ENCODE data around the gene PEX16. TPM values are rescaled to one million over a fixed set of nuclear protein-coding genes. Genes with fewer than 3 reads are reported as not detected.
A peak's percentile ranks its signal among the peaks of the same experiment; 100 is the strongest.
"Not testable (repeated sequence)": the region's sequence is repeated elsewhere in the genome, so short reads cannot be mapped to it uniquely, and the experiment has no call there.

Gene PEX16
- total RNA-seq, 1 experiment from 2014 or later, result 38.1 TPM

DNA sequence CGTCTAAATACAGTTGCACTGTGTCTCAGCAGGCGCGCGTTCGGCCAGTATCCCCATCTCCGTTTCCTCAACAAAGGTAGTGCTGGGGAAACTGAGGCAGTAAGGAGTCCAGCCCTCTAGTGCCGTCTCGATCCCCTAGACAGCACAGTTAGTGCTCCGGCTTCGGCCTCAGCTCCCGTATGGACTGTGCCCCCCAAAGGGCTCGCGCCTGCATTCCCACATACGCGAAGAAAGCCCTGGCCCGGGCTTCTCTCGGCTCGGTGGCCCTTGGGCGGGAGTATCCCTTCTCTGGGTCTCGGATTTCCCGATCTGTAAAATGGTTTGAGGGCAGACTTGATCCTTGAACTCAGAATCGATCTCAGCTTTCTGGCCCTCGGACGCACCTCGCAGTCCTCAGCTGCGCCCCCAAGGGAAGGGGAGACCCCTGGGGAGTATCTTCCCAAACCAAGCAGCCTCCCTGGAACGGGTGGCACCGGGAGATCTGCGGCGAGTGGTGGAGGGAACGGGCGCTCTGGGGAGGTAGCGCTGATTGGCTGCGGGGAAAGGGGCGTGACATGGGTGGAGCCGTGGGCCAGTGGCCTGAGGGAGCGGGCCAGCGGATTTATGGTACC, 759 bp upstream of the PEX16 start:
- DNase-seq (ENCODE audit: low read depth), result peak; percentile 77

DNA sequence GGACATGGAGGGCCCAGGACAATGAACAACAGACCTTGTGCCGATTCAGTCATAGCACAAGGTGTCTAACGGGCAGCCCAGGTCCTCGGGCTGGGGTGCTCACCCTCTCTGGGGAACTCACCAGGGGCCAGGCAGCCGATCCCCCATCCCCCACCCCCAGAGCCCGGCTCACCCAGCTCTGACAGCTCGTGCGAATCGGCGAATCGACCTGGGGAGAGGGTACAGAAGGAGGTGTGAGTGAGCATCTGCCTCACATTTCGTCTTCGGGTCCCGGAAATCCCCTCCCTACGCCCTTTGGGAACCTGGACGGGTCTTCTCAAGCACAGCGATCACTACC, 423 bp downstream of the PEX16 start:
- no peak for DNase-seq (ENCODE audit: low read depth)

DNA sequence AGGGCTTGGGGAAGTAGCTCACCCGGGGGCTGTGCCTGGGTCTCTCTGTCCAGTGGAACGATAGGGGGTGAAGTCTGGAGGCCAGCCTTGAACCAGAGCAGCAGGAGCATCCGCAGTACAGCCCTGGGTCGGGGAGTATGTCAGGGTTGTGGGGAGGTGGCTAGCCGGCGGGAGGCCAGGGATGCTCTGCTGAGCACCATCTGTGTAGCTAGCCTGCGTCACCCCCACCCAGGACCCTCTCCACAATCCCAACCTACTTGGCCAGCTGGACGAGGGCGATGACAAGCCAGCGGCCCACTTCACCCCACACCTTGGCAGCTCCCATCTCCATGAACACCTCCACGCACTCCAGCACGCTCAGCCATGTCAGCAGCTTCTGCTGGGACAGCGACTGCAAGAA, 2.2 kb downstream of the PEX16 start:
- DNase-seq (ENCODE audit: low read depth), result no peak

DNA sequence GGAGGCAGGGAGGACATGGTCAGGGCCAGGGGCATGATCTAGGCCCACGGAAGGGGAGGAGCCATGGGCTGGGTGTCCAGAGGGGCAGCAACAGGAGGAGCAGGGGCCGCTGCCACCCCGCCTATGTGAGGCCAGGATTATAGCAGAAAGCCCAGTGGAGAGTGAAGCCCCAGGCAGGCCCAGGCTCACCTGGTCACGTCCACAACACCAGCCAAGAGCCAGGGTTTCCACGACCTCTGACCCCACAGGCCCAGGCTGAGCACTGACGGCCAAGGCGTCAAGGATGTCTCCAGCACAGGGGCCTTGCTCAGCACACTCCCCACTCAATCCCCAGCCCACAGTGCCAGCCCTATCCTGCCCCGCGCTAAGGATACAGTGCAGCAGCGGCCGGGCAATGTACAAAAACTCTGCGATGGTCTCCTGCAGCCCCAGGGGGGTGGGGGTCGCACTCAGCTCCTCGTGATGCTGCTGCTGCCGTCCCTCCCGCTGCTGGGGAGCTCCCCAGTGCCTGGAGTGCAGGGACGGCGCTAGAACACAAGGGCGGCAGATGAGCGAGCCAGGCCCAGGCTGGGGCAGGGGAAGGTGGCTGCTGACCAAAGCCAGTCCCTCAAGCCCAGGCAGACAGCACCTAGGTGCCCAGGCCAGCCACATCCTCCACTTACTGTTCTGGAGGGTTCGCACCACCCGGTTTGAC, 3.6 kb downstream of the PEX16 start:
- DNase-seq (ENCODE audit: low read depth), result no peak

DNA sequence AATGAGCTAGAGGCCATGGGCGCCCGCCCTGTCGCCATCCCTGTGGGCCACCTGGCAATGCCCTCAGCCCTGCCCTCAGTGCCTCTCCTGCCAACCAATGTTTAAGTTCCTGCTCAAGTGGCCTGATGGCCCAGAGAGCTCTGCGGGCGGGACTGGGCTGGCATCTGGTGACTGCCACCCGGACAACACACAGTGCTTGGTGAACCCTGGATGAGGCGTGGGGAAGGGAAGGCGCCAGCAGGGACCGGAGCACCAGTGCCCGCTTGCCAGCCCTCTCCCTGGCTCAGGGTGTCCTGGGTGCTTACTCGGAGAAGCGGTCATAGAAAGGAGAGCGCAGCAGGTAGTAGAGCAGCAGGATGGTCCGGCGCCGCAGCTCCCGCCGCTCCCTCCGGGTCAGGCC, 4.2 kb downstream of the PEX16 start:
- no peak for DNase-seq (ENCODE audit: low read depth)

DNA sequence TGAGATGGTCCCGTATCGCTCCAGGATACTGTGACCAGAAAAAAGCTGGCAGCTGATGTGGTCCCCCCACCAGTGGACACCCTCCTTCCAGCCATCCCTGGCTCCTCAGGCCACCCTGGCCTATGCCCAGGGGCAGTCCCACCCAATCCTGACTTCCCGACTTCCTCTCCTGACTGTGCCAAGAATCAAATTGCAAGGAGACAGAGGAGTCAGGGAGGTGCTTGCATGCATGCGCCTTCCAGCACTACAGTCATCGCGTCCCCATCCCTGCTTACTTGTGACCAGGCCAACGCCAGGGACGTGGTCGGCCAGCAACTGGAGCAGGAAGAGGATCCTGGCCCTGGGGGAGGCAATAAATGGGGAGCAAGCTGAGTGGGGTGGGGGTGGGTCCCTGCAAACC, 7.1 kb downstream of the PEX16 start:
- no peak for DNase-seq (ENCODE audit: low read depth)

DNA sequence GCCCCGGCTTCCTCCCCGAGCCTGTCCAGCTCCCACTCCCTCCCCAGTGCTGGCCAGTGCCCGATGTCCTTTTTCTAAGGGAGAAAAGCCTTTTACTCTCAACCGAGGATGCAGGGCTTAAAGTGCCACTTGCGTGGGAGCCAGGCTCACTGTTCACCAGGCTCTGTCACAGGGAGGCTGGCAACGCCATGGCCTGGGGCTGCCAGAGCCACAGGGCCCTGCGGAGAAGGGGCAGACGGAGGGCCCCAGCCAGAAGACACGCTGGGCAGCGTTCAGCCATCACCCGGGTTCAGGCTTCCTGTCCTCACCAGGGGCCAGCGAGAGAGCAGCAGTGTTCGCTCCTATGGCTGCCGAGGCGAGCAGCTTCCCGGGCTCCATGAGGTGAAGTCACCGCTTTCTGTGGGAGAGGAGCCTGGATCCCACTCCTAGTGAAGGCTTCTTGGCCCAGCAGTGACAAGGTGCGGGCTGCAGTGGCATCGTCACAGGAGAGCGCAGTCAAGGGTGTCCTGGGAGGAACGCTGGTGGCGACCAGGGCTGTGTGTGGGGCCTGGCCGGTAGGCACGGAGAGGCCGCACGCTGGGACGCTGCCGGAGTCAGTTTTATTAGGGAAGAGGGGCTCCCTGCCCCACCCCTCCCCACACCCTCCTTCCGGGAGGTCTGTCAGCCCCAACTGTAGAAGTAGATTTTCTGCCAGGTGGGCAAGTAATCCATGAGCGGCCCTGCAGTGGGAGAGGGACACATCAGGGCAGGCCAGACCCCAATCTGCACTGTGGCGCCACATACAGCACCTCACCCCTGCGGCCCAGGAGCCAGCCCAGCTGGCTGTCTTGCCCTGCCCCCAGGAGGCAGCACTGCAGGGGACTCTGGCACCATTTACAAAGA, 7.8 kb downstream of the PEX16 start:
- no peak for DNase-seq (ENCODE audit: low read depth)

DNA sequence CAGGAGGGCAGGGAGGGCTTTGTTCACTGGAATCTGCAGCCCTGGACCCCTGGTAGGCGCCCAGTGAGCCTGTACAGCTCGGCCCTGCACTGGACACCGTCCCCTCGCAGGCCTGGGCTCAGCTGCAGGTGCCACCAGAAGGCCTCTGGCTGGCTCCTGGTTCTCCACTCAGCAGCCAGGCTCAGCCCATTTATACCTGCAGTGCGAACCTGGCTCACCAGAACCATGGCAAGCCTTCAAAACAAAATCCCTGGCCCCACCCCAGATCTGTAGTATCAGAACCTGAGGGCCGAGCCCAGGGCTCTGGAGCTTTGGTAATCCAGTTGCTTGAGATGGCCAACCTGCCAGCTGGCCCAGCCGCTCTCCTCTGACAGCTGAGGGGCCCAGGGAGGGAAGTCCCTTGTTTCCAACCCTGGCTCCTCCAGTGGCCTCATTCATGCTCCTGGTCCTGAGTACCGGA, 9.7 kb downstream of the PEX16 start:
- no peak for DNase-seq (ENCODE audit: low read depth)

DNA sequence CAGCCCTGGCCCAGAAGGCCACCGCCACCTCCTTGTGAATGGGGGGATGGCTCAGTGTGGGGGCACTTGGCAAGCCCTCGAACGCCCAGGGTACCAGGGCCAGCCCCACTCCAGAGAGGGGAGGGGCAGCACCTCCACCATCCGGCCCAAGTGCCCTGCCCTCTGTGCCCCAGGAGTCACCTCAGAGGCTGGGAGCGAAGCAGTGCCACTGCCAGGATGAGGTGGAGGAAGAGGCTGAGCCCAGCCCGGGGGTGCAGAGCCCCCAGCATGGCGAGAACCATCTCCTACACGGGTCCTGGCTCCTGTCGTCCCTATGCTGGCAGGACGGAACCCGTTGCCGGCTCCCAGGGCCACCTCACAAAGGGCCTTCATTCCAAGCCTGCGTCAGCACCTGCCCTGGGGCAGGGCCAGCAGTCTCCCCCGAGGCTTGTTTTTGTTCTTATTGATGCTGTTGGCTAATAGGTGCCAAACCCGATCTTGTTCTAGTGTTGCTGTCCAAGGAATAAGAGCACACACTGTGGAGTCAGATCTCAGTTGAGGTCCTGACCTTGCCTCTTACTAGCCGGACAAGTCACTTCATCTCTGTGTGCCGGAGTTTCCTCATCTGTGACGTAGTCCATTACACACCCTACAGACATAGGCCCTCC, 10.6 kb downstream of the PEX16 start, which contains the start of gene FREY1:
Gene FREY1, minus strand, starts transcription at position 307 of the 647 bp plus-strand sequence. Its CDS starts 26 bp downstream, at position 281.
- DNase-seq (ENCODE audit: low read depth), result no peak

DNA sequence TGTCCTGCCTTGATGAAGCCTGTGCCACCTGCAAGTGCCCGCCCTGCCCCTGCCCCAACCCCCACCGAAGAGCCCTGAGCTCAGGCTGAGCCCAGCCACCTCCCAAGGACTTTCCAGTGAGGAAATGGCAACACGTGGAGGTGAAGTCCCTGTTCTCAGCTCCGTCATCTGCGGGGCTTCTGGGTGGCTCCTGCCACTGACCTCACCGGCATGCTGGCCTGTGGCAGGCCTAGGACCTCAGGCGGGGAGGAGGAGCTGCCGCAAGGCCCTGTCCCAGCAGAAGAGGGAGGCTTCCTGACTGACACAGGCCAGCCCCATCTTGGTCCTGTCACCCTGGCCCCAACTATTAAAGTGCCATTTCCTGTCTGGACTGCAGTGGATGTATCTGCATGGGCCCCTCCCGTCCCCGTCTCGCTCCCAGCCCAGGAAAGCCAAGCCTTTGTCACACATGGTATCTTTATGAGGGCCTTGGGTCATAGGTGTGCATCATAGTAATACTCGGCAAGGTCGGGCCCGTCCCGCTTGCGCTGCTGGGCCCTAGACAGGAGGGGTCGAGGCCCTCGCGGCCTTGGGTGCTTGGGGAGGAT, 11.5 kb downstream of the PEX16 start:
- no peak for DNase-seq (ENCODE audit: low read depth)

DNA sequence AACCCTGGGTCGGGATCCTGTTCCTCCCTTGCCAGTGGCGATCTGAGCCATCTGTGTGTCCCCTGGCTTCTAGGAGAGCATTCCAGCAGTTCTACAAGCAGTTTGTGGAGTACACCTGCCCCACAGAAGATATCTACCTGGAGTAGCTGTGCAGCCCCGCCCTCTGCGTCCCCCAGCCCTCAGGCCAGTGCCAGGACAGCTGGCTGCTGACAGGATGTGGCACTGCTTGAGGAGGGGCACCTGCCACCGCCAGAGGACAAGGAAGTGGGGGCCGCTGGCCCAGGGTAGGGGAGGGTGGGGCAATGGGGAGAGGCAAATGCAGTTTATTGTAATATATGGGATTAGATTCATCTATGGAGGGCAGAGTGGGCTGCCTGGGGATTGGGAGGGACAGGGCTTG, 12.1 kb downstream of the PEX16 start:
- DNase-seq (ENCODE audit: low read depth), result not testable (repeated sequence)

DNA sequence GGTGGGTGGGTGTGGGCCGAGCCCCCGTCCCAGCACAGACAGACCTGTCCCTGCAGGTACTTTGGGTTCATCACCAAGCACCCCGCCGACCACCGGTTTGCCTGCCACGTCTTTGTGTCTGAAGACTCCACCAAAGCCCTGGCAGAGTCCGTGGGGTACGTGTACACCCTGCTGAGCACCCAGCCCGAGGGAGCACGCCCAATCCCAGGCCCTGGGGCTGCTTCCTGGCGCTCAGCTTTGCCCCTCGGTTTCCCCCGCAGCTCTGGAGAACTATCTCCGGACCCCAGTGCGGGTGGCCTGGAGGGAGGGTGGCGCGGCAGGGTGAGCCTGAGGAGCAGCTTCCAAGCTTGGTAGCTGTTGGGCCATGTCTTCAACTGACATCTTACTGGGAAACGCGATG, 12.6 kb downstream of the PEX16 start:
- DNase-seq (ENCODE audit: low read depth), result no peak

DNA sequence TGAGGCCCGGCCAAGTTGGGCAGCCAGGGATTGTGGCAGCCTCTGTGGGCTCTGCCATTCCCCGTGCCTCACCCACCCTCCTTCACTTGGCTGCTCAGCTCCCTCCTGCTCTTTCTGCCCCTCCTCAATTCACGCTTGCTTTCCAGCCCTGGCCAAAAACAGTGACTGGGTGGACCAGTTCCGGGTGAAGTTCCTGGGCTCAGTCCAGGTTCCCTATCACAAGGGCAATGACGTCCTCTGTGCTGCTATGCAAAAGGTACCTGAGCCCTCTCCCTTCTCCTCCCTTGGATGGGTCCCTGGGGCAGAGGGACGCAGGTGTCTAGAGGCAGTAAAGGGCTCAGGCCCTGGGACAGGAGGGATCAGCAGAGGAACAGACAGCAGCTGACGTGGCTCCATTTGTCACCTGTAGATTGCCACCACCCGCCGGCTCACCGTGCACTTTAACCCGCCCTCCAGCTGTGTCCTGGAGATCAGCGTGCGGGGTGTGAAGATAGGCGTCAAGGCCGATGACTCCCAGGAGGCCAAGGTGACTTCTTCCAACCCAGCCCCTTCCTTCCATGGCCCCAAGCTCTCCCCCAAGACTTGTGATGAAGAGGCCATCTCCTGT, 13.3 kb downstream of the PEX16 start:
- no peak for DNase-seq (ENCODE audit: low read depth)

DNA sequence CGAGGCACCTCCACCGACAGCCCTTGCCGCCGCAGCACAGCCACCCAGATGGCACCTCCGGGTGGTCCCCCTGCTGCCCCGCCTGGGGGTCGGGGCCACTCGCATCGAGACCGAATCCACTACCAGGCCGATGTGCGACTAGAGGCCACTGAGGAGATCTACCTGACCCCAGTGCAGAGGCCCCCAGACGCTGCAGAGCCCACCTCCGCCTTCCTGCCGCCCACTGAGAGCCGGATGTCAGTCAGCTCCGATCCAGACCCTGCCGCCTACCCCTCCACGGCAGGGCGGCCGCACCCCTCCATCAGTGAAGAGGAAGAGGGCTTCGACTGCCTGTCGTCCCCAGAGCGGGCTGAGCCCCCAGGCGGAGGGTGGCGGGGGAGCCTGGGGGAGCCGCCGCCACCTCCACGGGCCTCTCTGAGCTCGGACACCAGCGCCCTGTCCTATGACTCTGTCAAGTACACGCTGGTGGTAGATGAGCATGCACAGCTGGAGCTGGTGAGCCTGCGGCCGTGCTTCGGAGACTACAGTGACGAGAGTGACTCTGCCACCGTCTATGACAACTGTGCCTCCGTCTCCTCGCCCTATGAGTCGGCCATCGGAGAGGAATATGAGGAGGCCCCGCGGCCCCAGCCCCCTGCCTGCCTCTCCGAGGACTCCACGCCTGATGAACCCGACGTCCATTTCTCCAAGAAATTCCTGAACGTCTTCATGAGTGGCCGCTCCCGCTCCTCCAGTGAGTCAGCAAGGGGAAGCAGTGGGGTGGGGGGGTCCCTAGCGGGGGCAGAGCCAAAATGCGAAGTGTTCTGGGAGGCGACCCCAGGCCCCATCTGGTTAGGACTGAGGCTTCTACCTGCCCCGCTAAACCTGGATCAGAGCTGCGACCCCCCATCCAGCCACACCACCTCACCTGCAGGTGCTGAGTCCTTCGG, 15.0 kb downstream of the PEX16 start:
- no peak for DNase-seq (ENCODE audit: low read depth)

DNA sequence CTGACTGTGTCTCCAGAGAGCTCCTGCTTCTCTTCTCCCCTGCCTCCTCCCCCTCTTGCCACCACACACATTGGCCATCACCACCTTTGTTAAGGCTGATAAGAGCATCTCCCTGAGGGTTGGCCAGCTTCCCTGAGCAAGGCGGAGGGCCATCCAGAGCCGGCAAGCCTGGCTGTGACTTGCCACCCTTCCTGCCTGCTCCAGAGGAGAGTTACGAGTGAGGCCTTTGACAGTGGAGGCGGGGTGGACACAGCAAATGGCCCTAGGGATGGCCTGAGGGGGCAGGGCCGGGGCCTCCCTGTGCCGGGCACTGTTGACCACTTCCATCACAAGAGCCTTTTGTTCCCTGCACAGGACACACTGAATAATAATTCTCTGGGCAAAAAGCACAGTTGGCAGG, 16.1 kb downstream of the PEX16 start:
- no peak for DNase-seq (ENCODE audit: low read depth)

DNA sequence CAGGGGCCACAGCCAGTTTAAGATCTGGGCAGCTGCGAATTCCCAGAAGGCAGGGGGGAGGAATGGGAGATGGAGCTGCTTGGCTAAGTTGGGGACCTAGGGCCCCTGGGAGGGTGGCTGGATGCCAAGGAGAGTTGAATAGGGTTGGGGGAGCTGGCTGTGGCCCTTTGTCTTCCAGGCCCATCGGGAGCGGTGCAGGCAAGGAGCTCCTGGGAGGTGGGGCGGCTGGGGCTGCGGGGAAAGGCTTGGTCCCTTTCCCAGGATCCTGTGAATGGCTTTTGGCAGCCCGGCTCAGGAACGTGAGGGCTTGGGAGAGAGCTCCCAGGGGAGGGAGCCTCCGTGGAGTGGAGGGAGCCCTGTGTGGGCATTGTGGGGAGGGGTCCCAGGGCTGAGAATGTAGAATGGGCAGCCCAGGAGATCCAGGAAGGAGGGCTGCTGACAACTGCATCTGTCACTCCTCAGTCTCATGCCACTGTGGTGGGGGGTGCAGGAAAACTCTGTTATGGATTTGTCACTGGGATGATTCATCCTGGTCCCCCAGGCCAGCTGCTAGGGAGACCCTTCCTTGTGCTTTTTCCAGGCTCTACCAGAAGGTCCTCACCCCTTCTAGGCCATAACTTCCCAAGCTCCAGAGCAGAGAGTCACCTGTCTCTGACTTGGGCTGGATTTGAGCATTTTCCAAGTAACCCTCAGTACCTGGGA, 16.6 kb downstream of the PEX16 start:
- DNase-seq (ENCODE audit: low read depth), result no peak

DNA sequence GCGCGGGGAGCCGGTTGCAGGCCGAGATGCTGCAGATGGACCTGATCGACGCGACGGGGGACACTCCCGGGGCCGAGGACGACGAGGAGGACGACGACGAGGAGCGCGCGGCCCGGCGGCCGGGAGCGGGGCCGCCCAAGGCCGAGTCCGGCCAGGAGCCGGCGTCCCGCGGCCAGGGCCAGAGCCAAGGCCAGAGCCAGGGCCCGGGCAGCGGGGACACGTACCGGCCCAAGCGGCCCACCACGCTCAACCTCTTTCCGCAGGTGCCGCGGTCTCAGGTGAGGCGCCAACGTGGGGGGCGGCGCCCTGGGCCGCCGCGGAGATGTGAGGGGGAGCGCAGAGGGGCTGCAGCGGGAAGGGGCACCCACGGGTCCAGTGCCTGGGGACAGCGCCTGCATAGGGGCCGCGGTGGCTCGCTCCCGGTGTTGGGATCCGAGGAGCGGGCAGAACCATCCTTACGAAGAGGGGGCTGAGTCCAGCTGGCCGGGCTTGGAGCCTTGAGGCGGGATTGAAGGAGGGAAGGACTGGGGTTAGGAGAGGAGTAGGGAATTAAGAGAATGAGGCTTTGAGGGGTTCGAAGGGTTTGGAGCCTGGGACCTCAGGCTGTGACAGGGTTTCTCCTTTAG, 17.4 kb downstream of the PEX16 start:
- not testable (repeated sequence) for DNase-seq (ENCODE audit: low read depth)

DNA sequence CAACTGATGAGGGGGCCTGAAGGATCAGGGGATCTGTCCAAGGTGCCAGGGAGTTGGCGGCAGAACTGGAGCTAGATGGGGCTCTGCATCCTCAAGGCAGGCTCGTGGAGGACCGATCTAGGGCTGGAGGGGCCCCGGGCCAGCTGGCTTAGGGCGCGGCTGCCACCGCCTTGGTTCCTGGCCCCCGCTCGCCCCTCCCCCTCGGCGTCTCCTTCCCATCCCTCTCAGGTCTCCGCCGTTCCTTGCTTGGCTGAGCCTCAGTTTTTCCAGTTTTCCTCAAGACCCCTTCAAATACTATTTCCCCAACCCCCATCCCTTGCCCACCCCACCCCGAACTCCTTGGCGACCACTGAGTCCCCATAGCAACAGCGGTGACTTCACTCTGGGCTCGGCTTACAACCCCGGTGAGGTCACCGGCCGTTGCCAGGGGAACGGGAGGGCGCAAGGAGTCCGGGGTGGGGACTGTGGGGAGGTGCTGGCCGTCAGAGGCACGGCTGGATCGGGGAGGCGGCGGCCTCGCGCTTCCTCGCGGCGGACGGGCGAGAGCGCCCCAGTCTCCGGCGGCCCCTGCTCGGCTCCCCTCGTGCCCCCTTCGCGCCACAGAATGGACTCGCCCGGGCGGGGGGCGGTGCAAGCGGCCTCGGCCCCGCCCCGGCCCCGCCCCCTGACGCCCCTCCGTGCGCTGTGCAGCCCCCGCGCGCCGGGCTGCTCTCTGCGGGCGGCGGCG, 18.1 kb downstream of the PEX16 start:
- peak; percentile 89 for DNase-seq (ENCODE audit: low read depth)

DNA sequence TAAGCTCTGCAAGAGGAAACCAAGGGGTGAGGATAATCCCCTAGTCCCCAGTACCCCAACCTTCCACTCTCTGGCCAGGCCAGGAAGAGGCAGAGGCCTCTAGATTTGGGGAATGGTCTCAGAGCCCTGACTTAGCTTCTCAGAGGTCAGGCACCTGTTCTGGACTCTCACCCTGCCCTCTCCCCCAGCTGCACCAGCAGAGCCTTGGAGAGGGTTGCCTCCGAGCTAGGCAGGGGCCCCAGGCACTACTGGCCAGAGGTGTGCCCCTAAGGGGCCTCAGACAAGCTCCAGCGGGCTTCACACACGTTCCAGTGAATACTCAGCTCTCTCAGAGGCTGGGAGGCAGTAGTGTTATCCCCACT, 18.6 kb downstream of the PEX16 start:
- no peak for DNase-seq (ENCODE audit: low read depth)

Measured in M059J (cell line).